Measurements from ENCODE around the gene SETBP1.

The SETBP1 gene

GRCh38 chr18:44857744-44858491, 177.2 kb downstream of the SETBP1 start:
- TF ChIP-seq CTCF (IDR thresholded peaks at IDR 0.05; ENCODE audit: low read depth, low read length, poor library complexity, severe bottlenecking) (no peak), EZH2phosphoT487 (IDR thresholded peaks at IDR 0.05; ENCODE audit: borderline replicate concordance, low read length) (no peak)
- H3F3A ChIP-seq (ENCODE audit: control insufficient read depth, insufficient read depth) = no peaks in the 10 kb centered on the region
- H3K9me2 ChIP-seq (replicated peaks; ENCODE audit: control insufficient read depth, low read length) = no peaks in the 10 kb centered on the region
- no peaks in the 10 kb centered on the region for H3K27me3 ChIP-seq (ENCODE audit: control insufficient read depth, low read length)
- H3K4me1 ChIP-seq (ENCODE audit: control insufficient read depth, low read length) = peaks cover 11% of the 10 kb centered on the region
- H3K79me2 ChIP-seq (ENCODE audit: control insufficient read depth, low read length) = no peaks in the 10 kb centered on the region
- H3K4me2 ChIP-seq (ENCODE audit: low read length) = no peak overlapping the region
- no peak overlapping the region for H3K27ac ChIP-seq (ENCODE audit: low read depth, low read length)
- H3K36me3 ChIP-seq (ENCODE audit: control insufficient read depth, low read length) = no peaks in the 10 kb centered on the region
- H4K20me1 ChIP-seq (ENCODE audit: control insufficient read depth, insufficient read depth, low read depth, low read length) = no peaks in the 10 kb centered on the region
- H3K9me3 ChIP-seq (ENCODE audit: control insufficient read depth, insufficient read depth, low read length) = no peaks in the 10 kb centered on the region
- no peak overlapping the region for H3K4me3 ChIP-seq (ENCODE audit: low read length)

- H3K79me2 ChIP-seq (ENCODE audit: control insufficient read depth, low read length) = no peaks in the 10 kb centered on the region
- H3K27ac ChIP-seq (ENCODE audit: low read depth, low read length) = no peak overlapping the region
- H3K4me3 ChIP-seq (ENCODE audit: low read length) = no peak overlapping the region
These were observed 178.6 kb downstream of the SETBP1 start for GRCh38 chr18:44859263-44859662.

GRCh38 chr18:44859751-44860439, 179.2 kb downstream of the SETBP1 start:
- H3K36me3 ChIP-seq (ENCODE audit: control insufficient read depth, low read length) = no peaks in the 10 kb centered on the region
- H4K20me1 ChIP-seq (ENCODE audit: control insufficient read depth, insufficient read depth, low read depth, low read length) = no peaks in the 10 kb centered on the region
- H3K9me3 ChIP-seq (ENCODE audit: control insufficient read depth, insufficient read depth, low read length) = no peaks in the 10 kb centered on the region
- H3K4me3 ChIP-seq (ENCODE audit: low read length) = no peak overlapping the region
- no peak overlapping the region for H3K27ac ChIP-seq (ENCODE audit: low read depth, low read length)
- no peak overlapping the region for H3K4me2 ChIP-seq (ENCODE audit: low read length)
- H3K79me2 ChIP-seq (ENCODE audit: control insufficient read depth, low read length) = no peaks in the 10 kb centered on the region
- H3K27me3 ChIP-seq (ENCODE audit: control insufficient read depth, low read length) = no peaks in the 10 kb centered on the region
- no peak for TF ChIP-seq CTCF (IDR thresholded peaks at IDR 0.05; ENCODE audit: low read depth, low read length, poor library complexity, severe bottlenecking)
- H3K9me2 ChIP-seq (replicated peaks; ENCODE audit: control insufficient read depth, low read length) = no peaks in the 10 kb centered on the region
- peaks cover 11% of the 10 kb centered on the region for H3K4me1 ChIP-seq (ENCODE audit: control insufficient read depth, low read length)
- H3F3A ChIP-seq (ENCODE audit: control insufficient read depth, insufficient read depth) = no peaks in the 10 kb centered on the region

More at GRCh38 chr18:44859263-44859662, 178.6 kb downstream of the SETBP1 start:
- Histone ChIP-seq H3K4me2 (ENCODE audit: low read length) (no peak overlapping the region), H3K27me3 (ENCODE audit: control insufficient read depth, low read length) (no peaks in the 10 kb centered on the region), H4K20me1 (ENCODE audit: control insufficient read depth, insufficient read depth, low read depth, low read length) (no peaks in the 10 kb centered on the region), H3K36me3 (ENCODE audit: control insufficient read depth, low read length) (no peaks in the 10 kb centered on the region), H3K9me2 (replicated peaks; ENCODE audit: control insufficient read depth, low read length) (no peaks in the 10 kb centered on the region), H3F3A (ENCODE audit: control insufficient read depth, insufficient read depth) (no peaks in the 10 kb centered on the region), H3K4me1 (ENCODE audit: control insufficient read depth, low read length) (peaks cover 11% of the 10 kb centered on the region), H3K9me3 (ENCODE audit: control insufficient read depth, insufficient read depth, low read length) (no peaks in the 10 kb centered on the region)
- TF ChIP-seq CTCF (IDR thresholded peaks at IDR 0.05; ENCODE audit: low read depth, low read length, poor library complexity, severe bottlenecking) (no peak), EZH2phosphoT487 (IDR thresholded peaks at IDR 0.05; ENCODE audit: borderline replicate concordance, low read length) (no peak)
